HCT116 (cell line): Measurements from ENCODE around the gene RNF227. TPM values are rescaled to one million over a fixed set of nuclear protein-coding genes. Genes with fewer than 3 reads are reported as not detected.

Experiments
- ATAC-seq: fragments of 200-7000 bp; cut with Tn5 transposase; 2 replicates; pipeline ENCODE4 v1.9.1; 2020; ENCODE audit warnings: mild to moderate bottlenecking, moderate library complexity
- BruUV-seq: library from RNA; stranded (reverse); fragments of 400-500 nt; replicated peaks from 2 replicates; lab custom pipeline; 2021; lab: Mats Ljungman, UMichigan
- CTCF ChIA-PET: fragments of 300-600 bp; sonication (Branson Sonifier 250); formaldehyde crosslinking; loops from one replicate; lab custom pipeline; 2021; ENCODE audit warnings: antibody characterized with exemption; lab: Charles Lee
- POLR2A ChIA-PET: fragments of 300-600, 350-600 bp; sonication (Branson Sonifier 250); formaldehyde crosslinking; loops from one replicate; lab custom pipeline; 2021; ENCODE audit warnings: antibody characterized with exemption; lab: Charles Lee
- RAD21 ChIA-PET, 2 experiments: fragments of 300-600 bp; sonication (Branson Sonifier 250); formaldehyde crosslinking; loops; one replicate each; lab custom pipeline; 2023; ENCODE audit warnings: low total read pairs in 2 of 2; ENCODE audit not compliant: uncharacterized antibody in 2 of 2, unreplicated experiment in 2 of 2, low non-redundant PET in 1 of 2; lab: Charles Lee
- DNase-seq: peaks from one replicate; pipeline ENCODE4 v3.0.0-alpha.2; 2010; ENCODE audit warnings: low read depth, low spot score
- H2AFZ ChIP-seq: fragments of 200-600 bp; shearing (Covaris generic), sonication (generic); 2 replicates; pipeline ENCODE4 v1.6.1; 2017; ENCODE audit warnings: low read depth, mixed run types, mixed read lengths, antibody characterized with exemption, low read length; ENCODE audit not compliant: poor library complexity, severe bottlenecking
- H3K27ac ChIP-seq: 2 replicates; pipeline ENCODE4 v1.5.1; 2012; ENCODE audit warnings: low read depth, low read length
- H3K27me3 ChIP-seq: fragments of 200-600 bp; sonication (generic); 2 replicates; pipeline ENCODE4 v1.6.1; 2016; ENCODE audit warnings: mixed run types, low read length, mixed read lengths; ENCODE audit not compliant: insufficient read depth
- H3K36me3 ChIP-seq, 2 experiments: fragments of 200-500 bp in 1 of 2; fragments of 200-600 bp in 1 of 2; sonication (Bioruptor generic) in 1 of 2; sonication (generic) in 1 of 2; 2 replicates each; pipeline versions ENCODE4 v1.5.1 to v1.6.1; 2014 to 2016; ENCODE audit warnings: low read length in 2 of 2, inconsistent platforms in 1 of 2, mixed read lengths in 1 of 2, mixed run types in 1 of 2; ENCODE audit not compliant: insufficient read depth in 2 of 2, control insufficient read depth in 1 of 2
- H3K4me1 ChIP-seq, 2 experiments: fragments of 200-600 bp in 1 of 2; sonication (generic) in 1 of 2; 2 replicates each; pipeline versions ENCODE4 v1.5.1 to v1.6.1; 2012 to 2017; ENCODE audit warnings: low read length in 2 of 2, inconsistent platforms in 1 of 2, mild to moderate bottlenecking in 1 of 2, mixed read lengths in 1 of 2, mixed run types in 1 of 2, moderate library complexity in 1 of 2; ENCODE audit not compliant: insufficient read depth in 2 of 2, control insufficient read depth in 1 of 2
- H3K4me2 ChIP-seq: fragments of 200-600 bp; sonication (generic); 2 replicates; pipeline ENCODE4 v1.6.1; 2017; ENCODE audit warnings: mixed run types, low read length, mixed read lengths
- H3K4me3 ChIP-seq, 2 experiments: fragments of 200-600 bp in 1 of 2; sonication (generic) in 1 of 2; replicated peaks in 1 of 2; 2 replicates each; pipeline ENCODE4 v1.5.1; 2011 to 2016; ENCODE audit warnings: low read length in 2 of 2, control low read depth in 1 of 2, low read depth in 1 of 2, mild to moderate bottlenecking in 1 of 2, mixed read lengths in 1 of 2, mixed run types in 1 of 2
- H3K79me2 ChIP-seq: fragments of 200-600 bp; sonication (generic); 2 replicates; pipeline ENCODE4 v1.6.1; 2017; ENCODE audit warnings: mild to moderate bottlenecking, mixed run types, low read length, moderate library complexity, mixed read lengths; ENCODE audit not compliant: insufficient read depth
- H3K9ac ChIP-seq: fragments of 200-600 bp; sonication (generic); 2 replicates; pipeline ENCODE4 v1.6.1; 2016; ENCODE audit warnings: low read length, mixed read lengths
- H3K9me2 ChIP-seq: fragments of 200-600 bp; sonication (generic), shearing (Covaris generic); 2 replicates; pipeline ENCODE4 v1.6.1; 2017; ENCODE audit warnings: mixed run types, mild to moderate bottlenecking, moderate library complexity; ENCODE audit not compliant: insufficient read depth
- H3K9me3 ChIP-seq, 2 experiments: fragments of 200-500 bp in 1 of 2; fragments of 200-600 bp in 1 of 2; sonication (Bioruptor generic) in 1 of 2; sonication (generic) in 1 of 2; 2 replicates each; pipeline ENCODE4 v1.6.1; 2014 to 2017; ENCODE audit warnings: low read length in 2 of 2, mixed read lengths in 2 of 2, inconsistent platforms in 1 of 2, low read depth in 1 of 2, mild to moderate bottlenecking in 1 of 2, mixed run types in 1 of 2, moderate library complexity in 1 of 2; ENCODE audit not compliant: control insufficient read depth in 1 of 2, insufficient read depth in 1 of 2
- H4K20me1 ChIP-seq: fragments of 200-600 bp; sonication (generic), shearing (Covaris generic); 2 replicates; pipeline ENCODE4 v1.6.1; 2017; ENCODE audit warnings: mixed run types, mild to moderate bottlenecking, moderate library complexity; ENCODE audit not compliant: insufficient read depth
- CBX3 ChIP-seq: IDR thresholded peaks from 2 replicates; pipeline ENCODE4 v1.6.1; 2012; ENCODE audit warnings: low read depth
- CEBPB ChIP-seq: IDR thresholded peaks from 2 replicates; pipeline ENCODE4 v1.6.1; 2012; ENCODE audit warnings: low read depth
- EGR1 ChIP-seq: IDR thresholded peaks from 2 replicates; pipeline ENCODE4 v1.6.1; 2012; ENCODE audit warnings: low read depth
- EZH2 ChIP-seq: fragments of 200-600 bp; sonication (generic); IDR thresholded peaks from 2 replicates; pipeline ENCODE4 v1.6.1; 2017; ENCODE audit warnings: antibody characterized with exemption, mixed run types
- EZH2phosphoT487 ChIP-seq: fragments of 200-600 bp; IDR thresholded peaks from 2 replicates; pipeline ENCODE4 v1.6.1; 2018; ENCODE audit warnings: antibody characterized with exemption, borderline replicate concordance
- FOSL1 ChIP-seq: IDR thresholded peaks from 2 replicates; pipeline ENCODE4 v1.6.1; 2012; ENCODE audit warnings: low read depth
- JUND ChIP-seq: IDR thresholded peaks from 2 replicates; pipeline ENCODE4 v1.6.1; 2012
- POLR2A ChIP-seq: IDR thresholded peaks from 2 replicates; pipeline ENCODE4 v1.7.0; 2011; ENCODE audit warnings: borderline replicate concordance; ENCODE audit not compliant: insufficient read depth, insufficient read length; ENCODE audit errors: extremely low read depth
- POLR2AphosphoS5 ChIP-seq: IDR thresholded peaks from 2 replicates; pipeline ENCODE4 v1.6.1; 2011; ENCODE audit warnings: mild to moderate bottlenecking, low read depth, low read length, moderate library complexity
- RAD21 ChIP-seq: IDR thresholded peaks from 2 replicates; pipeline ENCODE4 v1.6.1; 2012; ENCODE audit warnings: low read depth, mild to moderate bottlenecking
- SIN3A ChIP-seq: IDR thresholded peaks from 2 replicates; pipeline ENCODE4 v1.6.1; 2012; ENCODE audit warnings: low read depth
- SP1 ChIP-seq: IDR thresholded peaks from 2 replicates; pipeline ENCODE4 v1.6.1; 2012; ENCODE audit warnings: low read depth
- SRF ChIP-seq: IDR thresholded peaks from 2 replicates; pipeline ENCODE4 v1.6.1; 2012; ENCODE audit warnings: low read depth
- TCF7L2 ChIP-seq: IDR thresholded peaks from 2 replicates; pipeline ENCODE4 v1.7.0; 2011; ENCODE audit warnings: borderline replicate concordance, inconsistent platforms; ENCODE audit not compliant: insufficient read depth, insufficient read length; ENCODE audit errors: extremely low read depth
- YY1 ChIP-seq: IDR thresholded peaks from 2 replicates; pipeline ENCODE4 v1.6.1; 2011; ENCODE audit warnings: low read length, low read depth, moderate library complexity, mild to moderate bottlenecking; ENCODE audit not compliant: insufficient replicate concordance; ENCODE audit errors: extremely low read depth
- ZFX ChIP-seq: fragments of 450-650 bp; IDR thresholded peaks from 2 replicates; pipeline ENCODE4 v1.6.1; 2017
- ZNF274 ChIP-seq: fragments of 200-500 bp; sonication (Bioruptor generic); IDR thresholded peaks from 2 replicates; pipeline ENCODE4 v1.6.1; 2014; ENCODE audit warnings: mild to moderate bottlenecking, low read depth, low read length, inconsistent platforms
- intact Hi-C: fragments of 100-400 bp; cut with micrococcal nuclease; formaldehyde crosslinking; loops from 2 replicates; pipeline ENCODE4 v1.10.0; 2022
- total RNA-seq: library from RNA; stranded (reverse); gene quantifications from one replicate; pipeline ENCODE4 v1.2.1, GENCODE V29; 2021; ENCODE audit not compliant: unreplicated experiment
- TF ChIP-seq, protein P1 (sequence below): IDR thresholded peaks from 2 replicates; pipeline ENCODE4 v1.6.1; 2012
- TF ChIP-seq, protein P2 (sequence below): IDR thresholded peaks from 2 replicates; pipeline ENCODE4 v1.6.1; 2011; ENCODE audit warnings: mild to moderate bottlenecking, low read length, moderate library complexity; ENCODE audit not compliant: insufficient replicate concordance; ENCODE audit errors: extremely low read depth
- TF ChIP-seq, protein P3 (sequence below), 3 experiments: fragments of 200-600 bp in 1 of 3; sonication (generic) in 1 of 3; IDR thresholded peaks in 2 of 3; conservative IDR thresholded peaks in 1 of 3; 2 replicates each; pipeline ENCODE4 v1.5.1; 2012 to 2017; ENCODE audit warnings: low read depth in 2 of 3, low read length in 2 of 3, antibody characterized with exemption in 1 of 3, borderline replicate concordance in 1 of 3, control low read depth in 1 of 3, mild to moderate bottlenecking in 1 of 3, mixed read lengths in 1 of 3, mixed run types in 1 of 3, moderate library complexity in 1 of 3; ENCODE audit not compliant: insufficient read depth in 1 of 3

The RNF227 gene
- total RNA-seq, 1 experiment from 2014 or later, result 0.74 TPM

DNA sequence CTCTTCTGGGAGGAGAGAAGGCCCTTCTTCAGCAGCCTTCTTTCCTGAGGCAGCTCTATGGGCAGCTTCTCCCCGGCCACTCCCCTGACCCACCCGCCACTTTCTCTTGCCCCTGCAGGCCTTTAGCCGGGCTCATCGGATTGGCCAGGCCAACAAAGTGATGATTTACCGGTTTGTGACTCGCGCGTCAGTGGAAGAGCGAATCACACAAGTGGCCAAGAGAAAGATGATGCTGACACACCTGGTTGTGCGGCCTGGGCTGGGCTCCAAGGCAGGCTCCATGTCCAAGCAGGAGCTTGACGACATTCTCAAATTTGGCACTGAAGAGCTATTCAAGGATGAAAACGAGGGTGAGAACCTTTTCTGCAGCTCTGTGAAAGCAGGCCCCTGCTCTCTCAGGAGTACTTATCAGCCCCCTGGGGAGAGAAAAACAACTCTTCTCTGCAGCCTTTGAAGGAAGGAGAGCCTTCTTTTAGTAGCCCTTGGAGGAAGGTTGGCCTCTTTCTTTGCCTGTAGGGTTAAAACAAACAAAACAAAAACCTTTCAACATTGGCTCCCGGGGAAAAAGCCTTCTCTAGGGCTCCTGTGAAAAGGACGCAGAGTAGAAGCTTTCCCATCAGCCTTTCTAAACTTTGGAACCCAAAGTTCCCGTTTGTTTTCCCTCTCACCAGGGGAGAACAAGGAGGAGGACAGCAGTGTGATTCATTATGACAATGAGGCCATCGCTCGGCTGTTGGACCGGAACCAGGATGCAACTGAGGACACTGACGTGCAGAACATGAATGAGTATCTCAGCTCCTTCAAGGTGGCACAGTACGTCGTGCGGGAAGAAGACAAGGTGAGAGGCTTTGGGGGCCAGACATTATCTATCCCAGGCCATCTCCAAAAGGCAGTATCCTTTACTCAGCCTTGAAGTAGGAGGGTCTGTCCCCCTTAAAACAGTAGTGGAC lies 12.7 kb downstream of the RNF227 start:
- no peaks in the 10 kb centered on the region for H3K27me3 ChIP-seq
- ATAC-seq, result no peak
- H3K4me3 ChIP-seq, result no peak overlapping the region
- H3K27ac ChIP-seq, result no peak overlapping the region
- ChIA-PET RAD21 (no interaction called here), POLR2A (no interaction called here), CTCF (no interaction called here)
- H2AFZ ChIP-seq, result no peak overlapping the region
- no peaks in the 10 kb centered on the region for H4K20me1 ChIP-seq
- intact Hi-C loops, result no loop called here
- no peaks in the 10 kb centered on the region for H3K9me2 ChIP-seq
- DNase-seq, result no peak
- peaks cover 32 to 56% of the 10 kb centered on the region in 2 experiments; a peak in 3 of 4 replicates for H3K36me3 ChIP-seq
- H3K79me2 ChIP-seq, result no peaks in the 10 kb centered on the region
- no peaks in the 10 kb centered on the region for H3K9me3 ChIP-seq
- BruUV-seq, result TSS peak; percentile 27
- no peak overlapping the region for H3K9ac ChIP-seq
- no peak overlapping the region for H3K4me2 ChIP-seq
- no peaks in the 10 kb centered on the region for H3K4me1 ChIP-seq
- no peak for TF ChIP-seq RAD21
- TF ChIP-seq, protein P1, sequence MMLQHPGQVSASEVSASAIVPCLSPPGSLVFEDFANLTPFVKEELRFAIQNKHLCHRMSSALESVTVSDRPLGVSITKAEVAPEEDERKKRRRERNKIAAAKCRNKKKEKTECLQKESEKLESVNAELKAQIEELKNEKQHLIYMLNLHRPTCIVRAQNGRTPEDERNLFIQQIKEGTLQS, result no peak
- no peak for TF ChIP-seq EGR1
- no peak for TF ChIP-seq SP1
- TF ChIP-seq JUND, result no peak
- no peak for TF ChIP-seq SIN3A
- no peak for TF ChIP-seq FOSL1
- TF ChIP-seq POLR2AphosphoS5, result no peak
- no peak for TF ChIP-seq EZH2phosphoT487
- no peak for TF ChIP-seq ZNF274
- TF ChIP-seq, protein P2, sequence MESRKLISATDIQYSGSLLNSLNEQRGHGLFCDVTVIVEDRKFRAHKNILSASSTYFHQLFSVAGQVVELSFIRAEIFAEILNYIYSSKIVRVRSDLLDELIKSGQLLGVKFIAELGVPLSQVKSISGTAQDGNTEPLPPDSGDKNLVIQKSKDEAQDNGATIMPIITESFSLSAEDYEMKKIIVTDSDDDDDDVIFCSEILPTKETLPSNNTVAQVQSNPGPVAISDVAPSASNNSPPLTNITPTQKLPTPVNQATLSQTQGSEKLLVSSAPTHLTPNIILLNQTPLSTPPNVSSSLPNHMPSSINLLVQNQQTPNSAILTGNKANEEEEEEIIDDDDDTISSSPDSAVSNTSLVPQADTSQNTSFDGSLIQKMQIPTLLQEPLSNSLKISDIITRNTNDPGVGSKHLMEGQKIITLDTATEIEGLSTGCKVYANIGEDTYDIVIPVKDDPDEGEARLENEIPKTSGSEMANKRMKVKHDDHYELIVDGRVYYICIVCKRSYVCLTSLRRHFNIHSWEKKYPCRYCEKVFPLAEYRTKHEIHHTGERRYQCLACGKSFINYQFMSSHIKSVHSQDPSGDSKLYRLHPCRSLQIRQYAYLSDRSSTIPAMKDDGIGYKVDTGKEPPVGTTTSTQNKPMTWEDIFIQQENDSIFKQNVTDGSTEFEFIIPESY, result no peak
- TF ChIP-seq EZH2, result no peak
- TF ChIP-seq CBX3, result no peak
- no peak for TF ChIP-seq YY1
- TF ChIP-seq TCF7L2, result no peak
- no peak for TF ChIP-seq ZFX
- no peak for TF ChIP-seq POLR2A
- no peak for TF ChIP-seq SRF
- no peak for TF ChIP-seq CEBPB
- TF ChIP-seq, protein P3, sequence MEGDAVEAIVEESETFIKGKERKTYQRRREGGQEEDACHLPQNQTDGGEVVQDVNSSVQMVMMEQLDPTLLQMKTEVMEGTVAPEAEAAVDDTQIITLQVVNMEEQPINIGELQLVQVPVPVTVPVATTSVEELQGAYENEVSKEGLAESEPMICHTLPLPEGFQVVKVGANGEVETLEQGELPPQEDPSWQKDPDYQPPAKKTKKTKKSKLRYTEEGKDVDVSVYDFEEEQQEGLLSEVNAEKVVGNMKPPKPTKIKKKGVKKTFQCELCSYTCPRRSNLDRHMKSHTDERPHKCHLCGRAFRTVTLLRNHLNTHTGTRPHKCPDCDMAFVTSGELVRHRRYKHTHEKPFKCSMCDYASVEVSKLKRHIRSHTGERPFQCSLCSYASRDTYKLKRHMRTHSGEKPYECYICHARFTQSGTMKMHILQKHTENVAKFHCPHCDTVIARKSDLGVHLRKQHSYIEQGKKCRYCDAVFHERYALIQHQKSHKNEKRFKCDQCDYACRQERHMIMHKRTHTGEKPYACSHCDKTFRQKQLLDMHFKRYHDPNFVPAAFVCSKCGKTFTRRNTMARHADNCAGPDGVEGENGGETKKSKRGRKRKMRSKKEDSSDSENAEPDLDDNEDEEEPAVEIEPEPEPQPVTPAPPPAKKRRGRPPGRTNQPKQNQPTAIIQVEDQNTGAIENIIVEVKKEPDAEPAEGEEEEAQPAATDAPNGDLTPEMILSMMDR (IDR thresholded peaks at IDR 0.05 in 2 of 3, conservative IDR thresholded peaks at IDR 0.05 in 1 of 3; ENCODE audit: borderline replicate concordance in 1 of 3, insufficient read depth in 1 of 3, low read depth in 2 of 3, low read length in 2 of 3), result no peak
